HepG2 (cell line): ENCODE measurements around the gene MSRB2. TPM values are rescaled to one million over a fixed set of nuclear protein-coding genes. Genes with fewer than 3 reads are reported as not detected.
A peak's percentile ranks its signal among the peaks of the same experiment; 100 is the strongest.

Experiments used
- CCAR2 ChIP-seq: fragments of 200-400 bp; formaldehyde crosslinking; optimal IDR thresholded peaks from 2 replicates; pipeline ENCODE3; 2018; ENCODE audit warnings: low read depth, mild to moderate bottlenecking, low read length, moderate library complexity
- GFI1 ChIP-seq: sonication (generic); formaldehyde crosslinking; IDR thresholded peaks from 2 replicates; pipeline ENCODE4 v1.5.0; 2020; ENCODE audit warnings: missing genetic modification reagents, mild to moderate bottlenecking, borderline replicate concordance
- KAT8 ChIP-seq: IDR thresholded peaks from 2 replicates; pipeline ENCODE4 v1.6.1; 2016; ENCODE audit warnings: missing genetic modification reagents, missing compliant biosample characterization
- MBD4 ChIP-seq: IDR thresholded peaks from 2 replicates; pipeline ENCODE4 v1.6.1; 2012; ENCODE audit warnings: low read length, inconsistent platforms, borderline replicate concordance
- MIER2 ChIP-seq: IDR thresholded peaks from 2 replicates; pipeline ENCODE4 v1.6.1; 2016; ENCODE audit warnings: missing biosample characterization, missing genetic modification reagents
- NFKB2 ChIP-seq: sonication (generic); formaldehyde crosslinking; IDR thresholded peaks from 2 replicates; pipeline ENCODE4 v1.4.0; 2020; ENCODE audit warnings: missing genetic modification reagents, borderline replicate concordance
- SRSF1 ChIP-seq: fragments of 200-400 bp; formaldehyde crosslinking; optimal IDR thresholded peaks from 2 replicates; pipeline ENCODE3; 2017; ENCODE audit warnings: mild to moderate bottlenecking, low read depth, low read length, moderate library complexity
- TFAP4 ChIP-seq: sonication (generic); IDR thresholded peaks from 2 replicates; pipeline ENCODE4 v1.6.1; 2016; ENCODE audit warnings: low read depth, borderline replicate concordance
- ZBTB38 ChIP-seq: sonication (generic); formaldehyde crosslinking; IDR thresholded peaks from 2 replicates; pipeline ENCODE4 v1.5.1; 2020; ENCODE audit warnings: mild to moderate bottlenecking, missing genetic modification reagents
- ZFP36 ChIP-seq: fragments of 150-350 bp; IDR thresholded peaks from 2 replicates; pipeline ENCODE4 v1.6.1; 2018; ENCODE audit warnings: borderline replicate concordance, low read length, low read depth; ENCODE audit not compliant: partially characterized antibody
- ZGPAT ChIP-seq: IDR thresholded peaks from 2 replicates; pipeline ENCODE4 v1.6.1; 2016; ENCODE audit warnings: mild to moderate bottlenecking
- ZNF3 ChIP-seq: IDR thresholded peaks from 2 replicates; pipeline ENCODE4 v1.7.0; 2017; ENCODE audit warnings: inconsistent platforms
- ZNF367 ChIP-seq: sonication (generic); formaldehyde crosslinking; IDR thresholded peaks from 2 replicates; pipeline ENCODE4 v1.4.0; 2020; ENCODE audit warnings: missing genetic modification reagents, borderline replicate concordance
- ZNF773 ChIP-seq: sonication (generic); formaldehyde crosslinking; IDR thresholded peaks from 2 replicates; pipeline ENCODE4 v1.4.0; 2020; ENCODE audit warnings: missing genetic modification reagents, borderline replicate concordance
- ZNF841 ChIP-seq: sonication (generic); formaldehyde crosslinking; IDR thresholded peaks from 2 replicates; pipeline ENCODE4 v1.8.1; 2023; ENCODE audit warnings: missing genetic modification reagents, borderline replicate concordance
- polyA plus RNA-seq, 8 experiments: library from polyadenylated mRNA; depleted of rRNA in 3 of 8; stranded (reverse) in 7 of 8; unstranded in 1 of 8; fragments of >200 nt; fragmentation: Illumina TruSeq in 4 of 8; extraction: Trizol in 4 of 8; gene quantifications; 2 replicates each; pipeline versions ENCODE4 v1.2.1 to v1.2.3, GENCODE V29; 2011 to 2016; ENCODE audit warnings: low read depth in 4 of 8, missing spikeins in 1 of 8, mixed read lengths in 1 of 8; ENCODE audit not compliant: insufficient read depth in 1 of 8
- total RNA-seq, 5 experiments: library from RNA; depleted of rRNA; stranded (reverse); fragments of >200 nt; fragmentation: Illumina TruSeq; extraction: Trizol; gene quantifications; 2 replicates each; pipeline ENCODE4 v1.2.3, GENCODE V29; 2016; ENCODE audit warnings: low read depth in 1 of 5
- TF ChIP-seq, protein P1 (sequence below): sonication (generic); formaldehyde crosslinking; IDR thresholded peaks from 2 replicates; pipeline ENCODE4 v1.8.0; 2022; ENCODE audit warnings: mild to moderate bottlenecking, missing genetic modification reagents; ENCODE audit not compliant: insufficient replicate concordance
- TF ChIP-seq, protein P2 (sequence below): sonication (generic); formaldehyde crosslinking; IDR thresholded peaks from 2 replicates; pipeline ENCODE4 v1.5.1; 2020; ENCODE audit warnings: mild to moderate bottlenecking, missing genetic modification reagents, borderline replicate concordance
- TF ChIP-seq, protein P3 (sequence below): sonication (generic); formaldehyde crosslinking; IDR thresholded peaks from 2 replicates; pipeline ENCODE4 v1.9.0; 2021; ENCODE audit warnings: mild to moderate bottlenecking, missing genetic modification reagents

MSRB2 gene
- total and polyA plus RNA-seq, 2 of the 13 experiments (the other 11 are each of a cell fraction or from before 2014, with no cell fraction given): 8.3 to 22.1 TPM

- TF ChIP-seq, protein P1, sequence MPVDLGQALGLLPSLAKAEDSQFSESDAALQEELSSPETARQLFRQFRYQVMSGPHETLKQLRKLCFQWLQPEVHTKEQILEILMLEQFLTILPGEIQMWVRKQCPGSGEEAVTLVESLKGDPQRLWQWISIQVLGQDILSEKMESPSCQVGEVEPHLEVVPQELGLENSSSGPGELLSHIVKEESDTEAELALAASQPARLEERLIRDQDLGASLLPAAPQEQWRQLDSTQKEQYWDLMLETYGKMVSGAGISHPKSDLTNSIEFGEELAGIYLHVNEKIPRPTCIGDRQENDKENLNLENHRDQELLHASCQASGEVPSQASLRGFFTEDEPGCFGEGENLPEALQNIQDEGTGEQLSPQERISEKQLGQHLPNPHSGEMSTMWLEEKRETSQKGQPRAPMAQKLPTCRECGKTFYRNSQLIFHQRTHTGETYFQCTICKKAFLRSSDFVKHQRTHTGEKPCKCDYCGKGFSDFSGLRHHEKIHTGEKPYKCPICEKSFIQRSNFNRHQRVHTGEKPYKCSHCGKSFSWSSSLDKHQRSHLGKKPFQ: no peak
- TF ChIP-seq MBD4 (no peak), ZNF3 (no peak), TFAP4 (no peak), ZNF367 (CRISPR knock-in tag) (no peak), KAT8 (CRISPR knock-in tag) (no peak), ZFP36 (no peak), ZGPAT (no peak), GFI1 (no peak), ZNF773 (CRISPR knock-in tag) (no peak), ZBTB38 (CRISPR knock-in tag) (no peak), SRSF1 (no peak), CCAR2 (no peak), NFKB2 (CRISPR knock-in tag) (peak; percentile 67; the same call in 1 of the 2 replicates), MIER2 (CRISPR knock-in tag) (peak; percentile 95), ZNF841 (no peak)
- TF ChIP-seq, protein P2, sequence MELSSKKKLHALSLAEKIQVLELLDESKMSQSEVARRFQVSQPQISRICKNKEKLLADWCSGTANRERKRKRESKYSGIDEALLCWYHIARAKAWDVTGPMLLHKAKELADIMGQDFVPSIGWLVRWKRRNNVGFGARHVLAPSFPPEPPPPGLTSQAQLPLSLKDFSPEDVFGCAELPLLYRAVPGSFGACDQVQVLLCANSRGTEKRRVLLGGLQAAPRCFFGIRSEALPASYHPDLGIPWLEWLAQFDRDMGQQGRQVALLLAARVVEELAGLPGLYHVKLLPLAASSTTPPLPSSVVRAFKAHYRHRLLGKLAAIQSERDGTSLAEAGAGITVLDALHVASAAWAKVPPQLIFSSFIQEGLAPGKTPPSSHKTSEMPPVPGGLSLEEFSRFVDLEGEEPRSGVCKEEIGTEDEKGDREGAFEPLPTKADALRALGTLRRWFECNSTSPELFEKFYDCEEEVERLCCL: no peak; the same call in 1 of the 2 replicates
- TF ChIP-seq, protein P3, sequence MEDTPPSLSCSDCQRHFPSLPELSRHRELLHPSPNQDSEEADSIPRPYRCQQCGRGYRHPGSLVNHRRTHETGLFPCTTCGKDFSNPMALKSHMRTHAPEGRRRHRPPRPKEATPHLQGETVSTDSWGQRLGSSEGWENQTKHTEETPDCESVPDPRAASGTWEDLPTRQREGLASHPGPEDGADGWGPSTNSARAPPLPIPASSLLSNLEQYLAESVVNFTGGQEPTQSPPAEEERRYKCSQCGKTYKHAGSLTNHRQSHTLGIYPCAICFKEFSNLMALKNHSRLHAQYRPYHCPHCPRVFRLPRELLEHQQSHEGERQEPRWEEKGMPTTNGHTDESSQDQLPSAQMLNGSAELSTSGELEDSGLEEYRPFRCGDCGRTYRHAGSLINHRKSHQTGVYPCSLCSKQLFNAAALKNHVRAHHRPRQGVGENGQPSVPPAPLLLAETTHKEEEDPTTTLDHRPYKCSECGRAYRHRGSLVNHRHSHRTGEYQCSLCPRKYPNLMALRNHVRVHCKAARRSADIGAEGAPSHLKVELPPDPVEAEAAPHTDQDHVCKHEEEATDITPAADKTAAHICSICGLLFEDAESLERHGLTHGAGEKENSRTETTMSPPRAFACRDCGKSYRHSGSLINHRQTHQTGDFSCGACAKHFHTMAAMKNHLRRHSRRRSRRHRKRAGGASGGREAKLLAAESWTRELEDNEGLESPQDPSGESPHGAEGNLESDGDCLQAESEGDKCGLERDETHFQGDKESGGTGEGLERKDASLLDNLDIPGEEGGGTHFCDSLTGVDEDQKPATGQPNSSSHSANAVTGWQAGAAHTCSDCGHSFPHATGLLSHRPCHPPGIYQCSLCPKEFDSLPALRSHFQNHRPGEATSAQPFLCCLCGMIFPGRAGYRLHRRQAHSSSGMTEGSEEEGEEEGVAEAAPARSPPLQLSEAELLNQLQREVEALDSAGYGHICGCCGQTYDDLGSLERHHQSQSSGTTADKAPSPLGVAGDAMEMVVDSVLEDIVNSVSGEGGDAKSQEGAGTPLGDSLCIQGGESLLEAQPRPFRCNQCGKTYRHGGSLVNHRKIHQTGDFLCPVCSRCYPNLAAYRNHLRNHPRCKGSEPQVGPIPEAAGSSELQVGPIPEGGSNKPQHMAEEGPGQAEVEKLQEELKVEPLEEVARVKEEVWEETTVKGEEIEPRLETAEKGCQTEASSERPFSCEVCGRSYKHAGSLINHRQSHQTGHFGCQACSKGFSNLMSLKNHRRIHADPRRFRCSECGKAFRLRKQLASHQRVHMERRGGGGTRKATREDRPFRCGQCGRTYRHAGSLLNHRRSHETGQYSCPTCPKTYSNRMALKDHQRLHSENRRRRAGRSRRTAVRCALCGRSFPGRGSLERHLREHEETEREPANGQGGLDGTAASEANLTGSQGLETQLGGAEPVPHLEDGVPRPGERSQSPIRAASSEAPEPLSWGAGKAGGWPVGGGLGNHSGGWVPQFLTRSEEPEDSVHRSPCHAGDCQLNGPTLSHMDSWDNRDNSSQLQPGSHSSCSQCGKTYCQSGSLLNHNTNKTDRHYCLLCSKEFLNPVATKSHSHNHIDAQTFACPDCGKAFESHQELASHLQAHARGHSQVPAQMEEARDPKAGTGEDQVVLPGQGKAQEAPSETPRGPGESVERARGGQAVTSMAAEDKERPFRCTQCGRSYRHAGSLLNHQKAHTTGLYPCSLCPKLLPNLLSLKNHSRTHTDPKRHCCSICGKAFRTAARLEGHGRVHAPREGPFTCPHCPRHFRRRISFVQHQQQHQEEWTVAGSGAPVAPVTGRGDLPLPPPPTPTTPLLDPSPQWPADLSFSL (CRISPR knock-in tag): no peak
Observed at GRCh38 chr10:23171232-23171876, 76.0 kb downstream of the MSRB2 start (continued).
